ENCODE results near the gene KLK3. TPM values are rescaled to one million over a fixed set of nuclear protein-coding genes. Genes with fewer than 3 reads are reported as not detected.

The KLK3 gene
- total and polyA plus RNA-seq, 2 of the 8 experiments (the other 6 are each of a cell fraction or from before 2014, with no cell fraction given) = 0.08 TPM; not detected in 1

DNA sequence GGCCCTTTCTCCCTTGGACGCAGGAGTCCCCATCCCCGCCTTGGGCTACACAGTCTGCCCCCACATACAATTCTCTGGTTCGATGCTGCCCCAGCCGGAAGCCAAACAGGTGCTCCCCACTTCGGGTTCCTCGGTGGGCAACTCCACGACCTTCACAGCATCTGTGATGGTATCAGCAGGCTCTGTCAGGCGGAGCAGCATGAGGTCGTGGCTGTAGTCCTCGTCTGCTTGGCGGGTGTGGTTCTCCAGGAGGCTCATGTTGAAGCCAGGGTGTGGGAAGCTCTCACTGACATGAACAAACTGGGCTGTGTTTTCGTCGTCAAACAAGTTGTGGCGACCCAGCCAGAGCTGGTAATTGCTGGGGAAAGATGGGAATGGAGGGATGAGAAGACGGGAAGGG lies 34.6 kb upstream of the KLK3 start:
- POLR2A ChIA-PET (ENCODE audit: partially characterized antibody) = interaction anchor here (0.6 to 14.4 kb wide), 5 partner anchors 9 to 95 kb away, joined by 3 to 275 read pairs (median 4); partner anchors contain the start of gene KLK2
- peak overlapping the region; percentile 22 to 52 (median 29); a peak in 5 of 8 replicates for H3K4me3 ChIP-seq (ENCODE audit: extremely low read depth in 1 of 4, insufficient read depth in 2 of 4, low read depth in 3 of 4, low read length in 4 of 4)
- no peak for TF ChIP-seq HDAC6 (IDR thresholded peaks at IDR 0.05; ENCODE audit: low read depth, low read length)
- no peak for TF ChIP-seq NANOG (IDR thresholded peaks at IDR 0.05; ENCODE audit: insufficient read depth, low read depth, low read length, poor library complexity, severe bottlenecking)
- TF ChIP-seq RXRA (IDR thresholded peaks at IDR 0.05; ENCODE audit: insufficient read depth, low read depth, low read length) = no peak
- no peak for TF ChIP-seq ZNF274 (IDR thresholded peaks at IDR 0.05; ENCODE audit: borderline replicate concordance, extremely low read depth, low read length)
- no peak for TF ChIP-seq BRCA1 (IDR thresholded peaks at IDR 0.05; ENCODE audit: low read depth, low read length)
- TF ChIP-seq TBP (IDR thresholded peaks at IDR 0.05; ENCODE audit: low read depth, low read length) = no peak
- TF ChIP-seq RNF2 (IDR thresholded peaks at IDR 0.05; ENCODE audit: borderline replicate concordance, low read depth, low read length, missing control alignments, poor library complexity, severe bottlenecking) = peak; percentile 33
- no peak for TF ChIP-seq SUZ12 (IDR thresholded peaks at IDR 0.05; ENCODE audit: low read length)
- no peak for TF ChIP-seq JUND (IDR thresholded peaks at IDR 0.05; ENCODE audit: low read length)
- TF ChIP-seq, protein P1, sequence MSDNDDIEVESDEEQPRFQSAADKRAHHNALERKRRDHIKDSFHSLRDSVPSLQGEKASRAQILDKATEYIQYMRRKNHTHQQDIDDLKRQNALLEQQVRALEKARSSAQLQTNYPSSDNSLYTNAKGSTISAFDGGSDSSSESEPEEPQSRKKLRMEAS (IDR thresholded peaks at IDR 0.05) = peak; percentile 78
- no peak for TF ChIP-seq GABPA (IDR thresholded peaks at IDR 0.05; ENCODE audit: borderline replicate concordance, insufficient read depth, low read length)
- TF ChIP-seq, protein P2, sequence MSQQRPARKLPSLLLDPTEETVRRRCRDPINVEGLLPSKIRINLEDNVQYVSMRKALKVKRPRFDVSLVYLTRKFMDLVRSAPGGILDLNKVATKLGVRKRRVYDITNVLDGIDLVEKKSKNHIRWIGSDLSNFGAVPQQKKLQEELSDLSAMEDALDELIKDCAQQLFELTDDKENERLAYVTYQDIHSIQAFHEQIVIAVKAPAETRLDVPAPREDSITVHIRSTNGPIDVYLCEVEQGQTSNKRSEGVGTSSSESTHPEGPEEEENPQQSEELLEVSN (IDR thresholded peaks at IDR 0.05) = peak; percentile 80

More for the DNA sequence above, 34.6 kb upstream of the KLK3 start:
- FAIRE-seq (no peak), DNase-seq (ENCODE audit: low read depth in 1 of 2, low spot score in 2 of 2) (peak in 1 of 2 experiments; percentile 61)
- Histone ChIP-seq H4K5ac (ENCODE audit: insufficient read length, low read depth, low read length) (no peak overlapping the region), H2BK12ac (ENCODE audit: low read depth, low read length) (0 out of 2 replicates have a peak overlapping the region, but pooled peaks have one; percentile 43), H3K18ac (ENCODE audit: extremely low read depth, low read length) (no peak overlapping the region), H3K56ac (replicated peaks; ENCODE audit: insufficient read length, low read depth, low read length) (no peak overlapping the region), H3K79me2 (ENCODE audit: control insufficient read depth in 1 of 2, insufficient read depth in 2 of 2, low read length in 2 of 2) (no peaks in the 10 kb centered on the region), H3K9ac (replicated peaks in 1 of 4; ENCODE audit: extremely low read depth in 1 of 4, low read depth in 3 of 4, low read length in 3 of 4) (no peak overlapping the region), H2AK5ac (ENCODE audit: low read depth, low read length) (no peak overlapping the region), H3K27ac (ENCODE audit: low read depth, low read length) (no peak overlapping the region), H3K36me3 (ENCODE audit: control insufficient read depth in 2 of 4, insufficient read depth in 4 of 4, low read length in 3 of 4) (no peaks in the 10 kb centered on the region), H4K20me1 (replicated peaks in 1 of 2; ENCODE audit: control insufficient read depth in 1 of 2, insufficient read depth in 2 of 2, low read length in 2 of 2) (peaks cover 0 to 2% of the 10 kb centered on the region in 2 experiments), H3K23ac (ENCODE audit: insufficient read length) (no peak overlapping the region), H2BK20ac (ENCODE audit: low read length) (0 out of 2 replicates have a peak overlapping the region, but pooled peaks have one; percentile 48), H3K14ac (ENCODE audit: insufficient read length) (no peak overlapping the region), H3K4ac (replicated peaks; ENCODE audit: insufficient read length, low read depth, low read length) (no peak overlapping the region), H2BK5ac (ENCODE audit: low read depth, low read length) (no peak overlapping the region), H3K4me1 (replicated peaks in 1 of 4; ENCODE audit: control insufficient read depth in 3 of 4, insufficient read depth in 4 of 4, low read length in 3 of 4) (peaks cover 5 to 26% (median 20%) of the 10 kb centered on the region in 4 experiments), H3K4me2 (ENCODE audit: insufficient read depth in 1 of 2, low read depth in 2 of 2, low read length in 2 of 2) (peak overlapping the region; percentile 76 to 94), H3K9me3 (ENCODE audit: insufficient read depth in 2 of 2, low read depth in 1 of 2, low read length in 1 of 2) (no peaks in the 10 kb centered on the region), H2AFZ (ENCODE audit: low read length) (no peak overlapping the region), H4K8ac (ENCODE audit: extremely low read depth, insufficient read depth, low read length) (no peak overlapping the region), H3K79me1 (ENCODE audit: low read depth, low read length) (no peaks in the 10 kb centered on the region), H3K27me3 (replicated peaks in 1 of 4; ENCODE audit: control insufficient read depth in 3 of 4, extremely low read depth in 1 of 4, insufficient read depth in 3 of 4, low read length in 3 of 4) (peaks cover 9 to 37% (median 32%) of the 10 kb centered on the region in 4 experiments), H2BK120ac (replicated peaks; ENCODE audit: low read depth, low read length) (no peak overlapping the region), H2BK15ac (ENCODE audit: low read length) (peak overlapping the region; percentile 93; the same call in 1 of the 2 replicates), H3K23me2 (ENCODE audit: low read depth, low read length) (peaks cover 17% of the 10 kb centered on the region), H4K91ac (replicated peaks; ENCODE audit: insufficient read length, low read length) (peak overlapping the region; percentile 16)
- 22% methylated on average over 13 of the region's 15 CpGs; no CpG with 5 or more reads in 1 of the 2 experiments for WGBS, 2 experiments (ENCODE audit: extremely low coverage in 1 of 2, insufficient coverage in 1 of 2, insufficient read length in 1 of 2, insufficient replicate concordance in 2 of 2, low coverage in 1 of 2, low lambda C conversion rate in 2 of 2, missing lambda C conversion rate in 1 of 2)
- CTCF ChIA-PET (ENCODE audit: partially characterized antibody) = interaction anchor here (0.6 to 2.1 kb wide), 4 partner anchors 10 to 105 kb away, joined by 3 to 6 read pairs (median 4); no protein-coding TSS in a partner anchor

Data from H1 (cell line).